OCI-LY7 (cell line): ENCODE results near the gene NTSR1.

Experiments used
- EZH2phosphoT487 ChIP-seq: fragments of 200-600 bp; sonication (generic); IDR thresholded peaks from 2 replicates; pipeline ENCODE4 v1.6.1; 2018; ENCODE audit warnings: low read depth, borderline replicate concordance, mild to moderate bottlenecking, mixed run types, antibody characterized with exemption, low read length, moderate library complexity, mixed read lengths
- TF ChIP-seq, protein P1 (sequence below): fragments of 200-600 bp; sonication (generic); conservative IDR thresholded peaks from 2 replicates; pipeline ENCODE4 v1.5.1; 2014; ENCODE audit warnings: mild to moderate bottlenecking, antibody characterized with exemption, low read length, moderate library complexity, mixed read lengths

- TF ChIP-seq, protein P1, sequence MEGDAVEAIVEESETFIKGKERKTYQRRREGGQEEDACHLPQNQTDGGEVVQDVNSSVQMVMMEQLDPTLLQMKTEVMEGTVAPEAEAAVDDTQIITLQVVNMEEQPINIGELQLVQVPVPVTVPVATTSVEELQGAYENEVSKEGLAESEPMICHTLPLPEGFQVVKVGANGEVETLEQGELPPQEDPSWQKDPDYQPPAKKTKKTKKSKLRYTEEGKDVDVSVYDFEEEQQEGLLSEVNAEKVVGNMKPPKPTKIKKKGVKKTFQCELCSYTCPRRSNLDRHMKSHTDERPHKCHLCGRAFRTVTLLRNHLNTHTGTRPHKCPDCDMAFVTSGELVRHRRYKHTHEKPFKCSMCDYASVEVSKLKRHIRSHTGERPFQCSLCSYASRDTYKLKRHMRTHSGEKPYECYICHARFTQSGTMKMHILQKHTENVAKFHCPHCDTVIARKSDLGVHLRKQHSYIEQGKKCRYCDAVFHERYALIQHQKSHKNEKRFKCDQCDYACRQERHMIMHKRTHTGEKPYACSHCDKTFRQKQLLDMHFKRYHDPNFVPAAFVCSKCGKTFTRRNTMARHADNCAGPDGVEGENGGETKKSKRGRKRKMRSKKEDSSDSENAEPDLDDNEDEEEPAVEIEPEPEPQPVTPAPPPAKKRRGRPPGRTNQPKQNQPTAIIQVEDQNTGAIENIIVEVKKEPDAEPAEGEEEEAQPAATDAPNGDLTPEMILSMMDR = no peak
- no peak for TF ChIP-seq EZH2phosphoT487
These were observed 78.7 kb downstream of the NTSR1 start for GRCh38 chr20:62787321-62787720.
